ENCODE measurements around the gene FBXO15. TPM values are rescaled to one million over a fixed set of nuclear protein-coding genes. Genes with fewer than 3 reads are reported as not detected.
A peak's percentile ranks its signal among the peaks of the same experiment; 100 is the strongest.

Gene FBXO15
- total RNA-seq, 1 donor: 0.27 TPM

GRCh38 chr18:74123200-74123599, 24.4 kb downstream of the FBXO15 start:
- no peak for DNase-seq (ENCODE audit: low read depth)
- no peak overlapping the region for H3K4me3 ChIP-seq (ENCODE audit: low read depth, low read length)
- no peak for TF ChIP-seq CTCF (IDR thresholded peaks at IDR 0.05; ENCODE audit: insufficient read depth, low read length)

- peak; percentile 72 for DNase-seq (ENCODE audit: low read depth)
- peak; percentile 77 for TF ChIP-seq CTCF (IDR thresholded peaks at IDR 0.05; ENCODE audit: insufficient read depth, low read length)
- no peak overlapping the region for H3K4me3 ChIP-seq (ENCODE audit: low read depth, low read length)
Observed at GRCh38 chr18:74116633-74117554, 30.7 kb downstream of the FBXO15 start.

- no peak for TF ChIP-seq CTCF (IDR thresholded peaks at IDR 0.05; ENCODE audit: insufficient read depth, low read length)
- peak; percentile 33 for DNase-seq (ENCODE audit: low read depth)
- H3K4me3 ChIP-seq (ENCODE audit: low read depth, low read length): no peak overlapping the region
Observed at GRCh38 chr18:74115046-74115445, 32.6 kb downstream of the FBXO15 start.

- no peak overlapping the region for H3K4me3 ChIP-seq (ENCODE audit: low read depth, low read length)
- no peak for TF ChIP-seq CTCF (IDR thresholded peaks at IDR 0.05; ENCODE audit: insufficient read depth, low read length)
- no peak for DNase-seq (ENCODE audit: low read depth)
Observed at GRCh38 chr18:74114116-74114515, 33.5 kb downstream of the FBXO15 start.

GRCh38 chr18:74113711-74114110, 33.9 kb downstream of the FBXO15 start:
- H3K4me3 ChIP-seq (ENCODE audit: low read depth, low read length): no peak overlapping the region
- no peak for TF ChIP-seq CTCF (IDR thresholded peaks at IDR 0.05; ENCODE audit: insufficient read depth, low read length)
- DNase-seq (ENCODE audit: low read depth): no peak

GRCh38 chr18:74110976-74111375, 36.7 kb downstream of the FBXO15 start:
- TF ChIP-seq CTCF (IDR thresholded peaks at IDR 0.05; ENCODE audit: insufficient read depth, low read length): no peak
- no peak overlapping the region for H3K4me3 ChIP-seq (ENCODE audit: low read depth, low read length)
- DNase-seq (ENCODE audit: low read depth): no peak
